ENCODE results near the gene ITSN2.

GRCh38 chr2:24365826-24366225, 5.5 kb upstream of the ITSN2 start:
- TF ChIP-seq, protein P1, sequence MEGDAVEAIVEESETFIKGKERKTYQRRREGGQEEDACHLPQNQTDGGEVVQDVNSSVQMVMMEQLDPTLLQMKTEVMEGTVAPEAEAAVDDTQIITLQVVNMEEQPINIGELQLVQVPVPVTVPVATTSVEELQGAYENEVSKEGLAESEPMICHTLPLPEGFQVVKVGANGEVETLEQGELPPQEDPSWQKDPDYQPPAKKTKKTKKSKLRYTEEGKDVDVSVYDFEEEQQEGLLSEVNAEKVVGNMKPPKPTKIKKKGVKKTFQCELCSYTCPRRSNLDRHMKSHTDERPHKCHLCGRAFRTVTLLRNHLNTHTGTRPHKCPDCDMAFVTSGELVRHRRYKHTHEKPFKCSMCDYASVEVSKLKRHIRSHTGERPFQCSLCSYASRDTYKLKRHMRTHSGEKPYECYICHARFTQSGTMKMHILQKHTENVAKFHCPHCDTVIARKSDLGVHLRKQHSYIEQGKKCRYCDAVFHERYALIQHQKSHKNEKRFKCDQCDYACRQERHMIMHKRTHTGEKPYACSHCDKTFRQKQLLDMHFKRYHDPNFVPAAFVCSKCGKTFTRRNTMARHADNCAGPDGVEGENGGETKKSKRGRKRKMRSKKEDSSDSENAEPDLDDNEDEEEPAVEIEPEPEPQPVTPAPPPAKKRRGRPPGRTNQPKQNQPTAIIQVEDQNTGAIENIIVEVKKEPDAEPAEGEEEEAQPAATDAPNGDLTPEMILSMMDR (conservative IDR thresholded peaks at IDR 0.05 in 1 of 2, IDR thresholded peaks at IDR 0.05 in 1 of 2; ENCODE audit: extremely low read depth in 1 of 2, insufficient read depth in 1 of 2, low read depth in 1 of 2, low read length in 2 of 2), result no peak
- TF ChIP-seq EZH2 (IDR thresholded peaks at IDR 0.05; ENCODE audit: borderline replicate concordance, low read length), result no peak
